ENCODE data around the gene IPO8. TPM values are rescaled to one million over a fixed set of nuclear protein-coding genes. Genes with fewer than 3 reads are reported as not detected.
"Not testable (repeated sequence)": the region's sequence is repeated elsewhere in the genome, so short reads cannot be mapped to it uniquely, and the experiment has no call there.

Gene IPO8
- total and polyA plus RNA-seq, 2 of the 8 experiments (the other 6 are each of a cell fraction or from before 2014, with no cell fraction given), result 7.2 to 59.8 TPM

DNA sequence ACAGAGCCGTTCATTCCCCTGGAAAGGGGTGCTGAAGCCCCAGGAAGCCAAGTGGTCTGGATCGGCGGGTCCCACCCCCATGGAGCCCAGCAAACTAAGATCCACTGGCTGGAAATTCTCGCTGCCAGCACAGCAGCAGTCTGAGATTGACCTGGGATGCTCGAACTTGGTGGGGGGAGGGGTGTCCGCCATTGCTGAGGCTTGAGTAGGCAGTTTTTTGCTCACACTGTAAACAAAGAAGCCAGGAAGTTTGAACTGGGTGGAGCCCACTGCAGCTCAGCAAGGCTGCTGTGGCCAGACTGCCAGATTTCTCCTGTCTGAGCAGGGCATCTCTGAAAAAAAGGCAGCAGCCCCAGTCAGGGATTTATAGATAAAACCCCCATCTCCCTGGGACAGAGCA, 91.4 kb downstream of the IPO8 start:
- POLR2A ChIA-PET (ENCODE audit: partially characterized antibody), result interaction anchor here (1.8 kb wide), 1 partner anchor 91 kb away, joined by 4 read pairs; the partner anchor contains the start of gene IPO8
- TF ChIP-seq YY1 (IDR thresholded peaks at IDR 0.05; ENCODE audit: low read depth, low read length) (peak; percentile 84), ASH2L (IDR thresholded peaks at IDR 0.05; ENCODE audit: low read length) (peak; percentile 50)
- Histone ChIP-seq H4K8ac (ENCODE audit: extremely low read depth, insufficient read depth, low read length) (peak overlapping the region; percentile 86; the same call in 1 of the 2 replicates), H2AFZ (ENCODE audit: low read length) (peak overlapping the region; percentile 91), H2BK12ac (ENCODE audit: low read depth, low read length) (0 out of 2 replicates have a peak overlapping the region, but pooled peaks have one; percentile 12)
- H2BK15ac ChIP-seq (ENCODE audit: low read length); H3K23me2 ChIP-seq (ENCODE audit: low read depth, low read length); H3K79me1 ChIP-seq (ENCODE audit: low read depth, low read length); H3K14ac ChIP-seq (ENCODE audit: insufficient read length); H2BK5ac ChIP-seq (ENCODE audit: low read depth, low read length); H3K23ac ChIP-seq (ENCODE audit: insufficient read length); H3K79me2 ChIP-seq (ENCODE audit: control insufficient read depth in 1 of 2, insufficient read depth in 2 of 2, low read length in 2 of 2); FAIRE-seq; H3K9ac ChIP-seq (replicated peaks in 1 of 4; ENCODE audit: extremely low read depth in 1 of 4, low read depth in 3 of 4, low read length in 3 of 4); H3K56ac ChIP-seq (replicated peaks; ENCODE audit: insufficient read length, low read depth, low read length); H2AK5ac ChIP-seq (ENCODE audit: low read depth, low read length); H3K36me3 ChIP-seq (ENCODE audit: control insufficient read depth in 2 of 4, insufficient read depth in 4 of 4, low read length in 3 of 4); H3K4ac ChIP-seq (replicated peaks; ENCODE audit: insufficient read length, low read depth, low read length); H3K9me3 ChIP-seq (ENCODE audit: insufficient read depth in 2 of 2, low read depth in 1 of 2, low read length in 1 of 2); H3K18ac ChIP-seq (ENCODE audit: extremely low read depth, low read length); H4K91ac ChIP-seq (replicated peaks; ENCODE audit: insufficient read length, low read length); CTCF ChIA-PET (ENCODE audit: partially characterized antibody); H3K4me3 ChIP-seq (ENCODE audit: extremely low read depth in 1 of 4, insufficient read depth in 2 of 4, low read depth in 3 of 4, low read length in 4 of 4); H3K4me2 ChIP-seq (ENCODE audit: insufficient read depth in 1 of 2, low read depth in 2 of 2, low read length in 2 of 2); H2BK20ac ChIP-seq (ENCODE audit: low read length); H3K4me1 ChIP-seq (replicated peaks in 1 of 4; ENCODE audit: control insufficient read depth in 3 of 4, insufficient read depth in 4 of 4, low read length in 3 of 4); H2BK120ac ChIP-seq (replicated peaks; ENCODE audit: low read depth, low read length); H3K27me3 ChIP-seq (replicated peaks in 1 of 4; ENCODE audit: control insufficient read depth in 3 of 4, extremely low read depth in 1 of 4, insufficient read depth in 3 of 4, low read length in 3 of 4); H4K20me1 ChIP-seq (replicated peaks in 1 of 2; ENCODE audit: control insufficient read depth in 1 of 2, insufficient read depth in 2 of 2, low read length in 2 of 2); H4K5ac ChIP-seq (ENCODE audit: insufficient read length, low read depth, low read length); H3K27ac ChIP-seq (ENCODE audit: low read depth, low read length): not testable (repeated sequence)
- WGBS, 2 experiments (ENCODE audit: extremely low coverage in 1 of 2, insufficient coverage in 1 of 2, insufficient read length in 1 of 2, insufficient replicate concordance in 2 of 2, low coverage in 1 of 2, low lambda C conversion rate in 2 of 2, missing lambda C conversion rate in 1 of 2), result 79% methylated on average over 5 of the region's 6 CpGs; no CpG with 5 or more reads in 1 of the 2 experiments
- peak in 1 of 2 experiments; percentile 59 for DNase-seq (ENCODE audit: low read depth in 1 of 2, low spot score in 2 of 2)
